ENCODE measurements around the gene PEX14.

Gene PEX14

DNA sequence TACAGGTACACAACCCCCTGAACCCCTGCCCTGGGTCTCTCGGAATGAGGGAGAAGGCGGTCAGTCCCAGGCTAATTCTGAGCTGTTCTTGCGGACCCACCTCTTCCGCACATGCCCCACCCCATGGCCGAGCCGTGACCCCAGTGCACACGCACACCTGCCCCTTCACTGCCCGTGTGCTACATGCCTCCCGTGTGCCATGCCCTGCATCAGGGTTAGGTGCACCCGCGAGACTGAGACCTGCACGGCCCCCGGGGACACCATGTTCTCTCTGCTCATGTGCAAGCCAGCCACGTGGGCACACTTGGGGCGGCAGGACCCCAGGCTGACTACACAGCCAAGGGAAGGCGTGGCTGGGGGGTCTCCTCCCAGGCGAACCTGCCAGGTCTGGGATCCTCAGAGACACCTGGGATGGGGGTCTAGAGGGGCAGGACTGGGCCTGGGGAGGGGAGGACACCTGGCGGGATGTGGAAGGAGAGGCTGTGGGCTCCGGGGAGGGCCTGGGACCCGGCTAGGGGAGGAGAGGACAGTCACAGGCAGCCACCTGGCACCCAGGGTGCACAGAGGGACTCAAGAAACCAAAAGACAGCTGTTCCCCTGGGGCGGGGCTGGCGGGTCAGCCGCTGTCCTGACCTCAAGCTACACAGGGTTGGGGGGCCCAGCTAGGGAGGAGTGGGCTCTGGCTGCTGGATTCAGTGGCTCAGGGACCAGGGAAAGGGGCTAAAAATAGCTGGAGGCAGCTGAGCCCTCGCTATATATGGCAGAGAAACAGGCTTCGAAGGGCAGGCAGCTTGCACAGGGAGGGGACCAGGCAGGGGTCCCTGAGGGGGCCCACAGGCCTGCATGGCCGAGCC is 188.3 kb downstream of the PEX14 start:
- DNase-seq (ENCODE audit: low read depth): no peak
- TF ChIP-seq, protein P1, sequence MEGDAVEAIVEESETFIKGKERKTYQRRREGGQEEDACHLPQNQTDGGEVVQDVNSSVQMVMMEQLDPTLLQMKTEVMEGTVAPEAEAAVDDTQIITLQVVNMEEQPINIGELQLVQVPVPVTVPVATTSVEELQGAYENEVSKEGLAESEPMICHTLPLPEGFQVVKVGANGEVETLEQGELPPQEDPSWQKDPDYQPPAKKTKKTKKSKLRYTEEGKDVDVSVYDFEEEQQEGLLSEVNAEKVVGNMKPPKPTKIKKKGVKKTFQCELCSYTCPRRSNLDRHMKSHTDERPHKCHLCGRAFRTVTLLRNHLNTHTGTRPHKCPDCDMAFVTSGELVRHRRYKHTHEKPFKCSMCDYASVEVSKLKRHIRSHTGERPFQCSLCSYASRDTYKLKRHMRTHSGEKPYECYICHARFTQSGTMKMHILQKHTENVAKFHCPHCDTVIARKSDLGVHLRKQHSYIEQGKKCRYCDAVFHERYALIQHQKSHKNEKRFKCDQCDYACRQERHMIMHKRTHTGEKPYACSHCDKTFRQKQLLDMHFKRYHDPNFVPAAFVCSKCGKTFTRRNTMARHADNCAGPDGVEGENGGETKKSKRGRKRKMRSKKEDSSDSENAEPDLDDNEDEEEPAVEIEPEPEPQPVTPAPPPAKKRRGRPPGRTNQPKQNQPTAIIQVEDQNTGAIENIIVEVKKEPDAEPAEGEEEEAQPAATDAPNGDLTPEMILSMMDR (IDR thresholded peaks at IDR 0.05; ENCODE audit: low read depth, low read length, missing control alignments): no peak
- H3K4me3 ChIP-seq (ENCODE audit: low read depth, low read length): no peak overlapping the region

DNA sequence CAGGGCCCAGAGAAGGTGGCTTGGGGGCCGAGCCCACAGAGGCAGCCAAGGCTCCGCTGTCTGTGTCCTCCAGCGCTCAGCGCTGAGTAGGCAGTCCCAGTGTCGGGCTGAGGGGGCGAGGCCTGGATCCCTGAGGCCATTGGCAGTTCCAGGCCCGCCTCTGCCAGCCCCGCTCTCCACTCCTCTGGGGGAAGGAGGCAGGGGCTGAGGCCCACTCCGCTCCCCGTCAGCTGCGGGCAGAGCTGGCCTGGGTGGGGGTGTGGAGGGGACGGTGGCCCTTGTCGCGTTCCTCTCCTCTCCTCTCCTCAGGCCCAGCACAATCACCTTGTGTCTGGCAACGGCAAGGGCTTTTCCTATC is 188.9 kb downstream of the PEX14 start:
- no peak overlapping the region for H3K4me3 ChIP-seq (ENCODE audit: low read depth, low read length)
- TF ChIP-seq, protein P1 (IDR thresholded peaks at IDR 0.05; ENCODE audit: low read depth, low read length, missing control alignments): no peak
- no peak for DNase-seq (ENCODE audit: low read depth)

- DNase-seq (ENCODE audit: low read depth): no peak
- H3K4me3 ChIP-seq (ENCODE audit: low read depth, low read length): no peak overlapping the region
- TF ChIP-seq, protein P1 (IDR thresholded peaks at IDR 0.05; ENCODE audit: low read depth, low read length, missing control alignments): no peak
These were observed 189.5 kb downstream of the PEX14 start for GRCh38 chr1:10664251-10664650.

DNA sequence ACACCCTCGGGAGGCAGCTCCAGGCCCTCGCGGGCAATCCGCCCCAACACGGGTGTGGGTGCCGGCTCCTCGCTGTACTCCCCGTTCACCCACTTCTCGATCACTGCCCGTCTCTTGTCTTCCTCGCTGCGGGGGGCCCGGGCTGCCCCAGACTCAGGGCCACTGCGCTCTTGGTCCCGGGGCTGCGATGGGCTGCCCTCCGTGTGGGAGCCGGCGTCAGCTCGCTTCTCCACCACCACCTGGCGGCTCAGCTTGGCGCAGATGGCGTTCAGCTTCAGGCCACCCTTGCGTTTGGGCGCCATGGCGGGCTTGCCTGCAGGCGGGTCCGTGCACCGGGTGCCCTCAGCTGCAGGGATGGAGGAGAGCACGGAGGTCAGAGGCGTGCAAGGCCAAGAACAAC is 190.5 kb downstream of the PEX14 start:
- H3K4me3 ChIP-seq (ENCODE audit: low read depth, low read length): no peak overlapping the region
- no peak for DNase-seq (ENCODE audit: low read depth)

DNA sequence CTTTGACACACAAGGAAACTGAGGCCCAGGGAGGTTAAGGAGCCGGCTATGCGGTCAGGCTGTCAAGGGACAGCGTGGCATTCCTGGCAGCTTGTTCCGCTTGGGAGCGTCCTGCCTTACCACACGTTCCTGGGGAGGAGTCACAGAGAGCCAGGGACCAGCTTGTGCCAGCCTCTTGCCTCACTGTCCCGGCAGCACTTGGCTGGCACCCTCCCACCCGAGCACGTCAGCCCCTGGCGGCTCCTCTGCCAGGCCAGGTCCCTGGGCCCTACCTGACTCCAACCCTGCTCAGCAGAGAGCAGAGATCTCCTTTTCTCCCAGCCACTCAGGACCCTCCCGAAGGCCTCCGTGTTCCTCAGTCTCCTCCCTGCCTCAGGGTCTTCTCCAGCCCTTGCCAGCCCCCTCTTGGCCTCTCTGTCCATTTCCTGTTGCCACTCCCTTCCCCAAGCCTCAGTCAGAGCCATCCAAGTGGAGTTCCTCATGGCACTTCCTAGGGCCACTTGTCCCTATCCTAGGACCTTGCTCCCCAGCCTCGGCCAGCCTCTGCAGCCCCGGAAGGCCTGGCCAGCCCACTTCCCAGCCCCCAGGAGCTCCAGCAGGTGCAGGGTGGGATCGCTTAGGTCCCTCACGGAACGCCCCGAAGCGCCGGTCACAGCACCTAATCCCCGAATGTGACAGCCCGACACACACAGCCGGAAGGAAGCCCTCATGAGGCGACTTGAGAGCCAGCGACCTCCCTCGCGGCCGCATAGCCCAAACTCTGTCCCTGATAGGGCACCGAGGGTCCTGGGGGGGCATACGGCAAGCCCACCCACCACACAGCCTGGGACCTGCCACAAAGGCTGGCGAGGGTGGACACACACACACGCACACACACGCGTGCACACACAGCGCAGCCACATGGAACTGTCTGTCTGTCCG is 191.4 kb downstream of the PEX14 start:
- TF ChIP-seq, protein P1 (IDR thresholded peaks at IDR 0.05; ENCODE audit: low read depth, low read length, missing control alignments): no peak
- H3K4me3 ChIP-seq (ENCODE audit: low read depth, low read length): no peak overlapping the region
- DNase-seq (ENCODE audit: low read depth): no peak

More for the DNA sequence above, 190.5 kb downstream of the PEX14 start:
- TF ChIP-seq, protein P1 (IDR thresholded peaks at IDR 0.05; ENCODE audit: low read depth, low read length, missing control alignments): no peak

- H3K4me3 ChIP-seq (ENCODE audit: low read depth, low read length): no peak overlapping the region
- TF ChIP-seq, protein P1 (IDR thresholded peaks at IDR 0.05; ENCODE audit: low read depth, low read length, missing control alignments): no peak
- no peak for DNase-seq (ENCODE audit: low read depth)
These were observed 193.4 kb downstream of the PEX14 start for GRCh38 chr1:10667861-10668761.

Measured in GM12864 (cell line).